Heart left ventricle (tissue), 16 donors: Measurements from ENCODE around the gene TRPM8. TPM values are rescaled to one million over a fixed set of nuclear protein-coding genes. Genes with fewer than 3 reads are reported as not detected.

Source experiments
- ATAC-seq, 4 donors: fragments of 200-7000 bp; cut with Tn5 transposase; one replicate each; pipeline ENCODE4 v1.9.1; 2020 to 2022; ENCODE audit warnings: moderate library complexity in 4 of 4, mild to moderate bottlenecking in 3 of 4, moderate number of reproducible peaks in 1 of 4
- DNase-seq, 5 donors: peaks; one replicate each; pipeline ENCODE4 v3.0.0-alpha.2; 2020
- H3K27ac ChIP-seq, 12 donors: fragments of 200-600 bp; sonication (generic) in 4 of 12; one replicate each; pipeline versions ENCODE4 v1.5.0 to v1.8.0; 2016 to 2022; ENCODE audit warnings: mild to moderate bottlenecking in 2 of 12
- H3K27me3 ChIP-seq, 9 donors: fragments of 200-600 bp; sonication (generic) in 2 of 9; one replicate each; pipeline versions ENCODE4 v1.5.1 to v1.8.0; 2016 to 2022; ENCODE audit warnings: mild to moderate bottlenecking in 3 of 9
- H3K36me3 ChIP-seq, 9 donors: fragments of 200-600 bp; sonication (generic) in 2 of 9; one replicate each; pipeline versions ENCODE4 v1.5.0 to v1.8.0; 2018 to 2022; ENCODE audit warnings: mild to moderate bottlenecking in 2 of 9
- H3K4me1 ChIP-seq, 12 donors: fragments of 200-600 bp; sonication (generic) in 4 of 12; one replicate each; pipeline versions ENCODE4 v1.5.0 to v1.8.0; 2016 to 2022; ENCODE audit warnings: mild to moderate bottlenecking in 3 of 12
- H3K4me3 ChIP-seq, 12 donors: fragments of 200-600 bp; sonication (generic) in 4 of 12; one replicate each; pipeline versions ENCODE4 v1.5.0 to v1.8.0; 2017 to 2022; ENCODE audit warnings: mild to moderate bottlenecking in 9 of 12, moderate library complexity in 4 of 12
- H3K9me3 ChIP-seq, 12 donors: fragments of 200-600 bp; sonication (generic) in 4 of 12; one replicate each; pipeline versions ENCODE4 v1.5.0 to v1.8.0; 2016 to 2022; ENCODE audit warnings: mild to moderate bottlenecking in 1 of 12
- CTCF ChIP-seq, 12 donors: fragments of 200-600 bp; sonication (generic) in 4 of 12; IDR thresholded peaks; one replicate each; pipeline versions ENCODE4 v1.5.0 to v1.8.0; 2018 to 2022; ENCODE audit warnings: antibody characterized with exemption in 12 of 12, mild to moderate bottlenecking in 5 of 12
- POLR2A ChIP-seq, 2 donors: fragments of 450-650 bp; IDR thresholded peaks; one replicate each; pipeline ENCODE4 v1.6.1; 2017; ENCODE audit warnings: antibody characterized with exemption in 2 of 2, mild to moderate bottlenecking in 2 of 2, moderate library complexity in 2 of 2
- WGBS, 4 donors: extraction: QIAGEN DNeasy Blood & Tissue Kit in 2 of 4; methylation state at CpG; one replicate each; pipeline versions ENCODE4 v1.1.5 to v1.1.7; 2013 to 2018; 5-methylcytosine and 5-hydroxymethylcytosine counted together
- intact Hi-C, 10 donors: fragments of 100-400 bp; cut with DNase I; formaldehyde crosslinking; loops; one replicate each; pipeline versions ENCODE4 v1.11.1 to v1.14.2; 2022
- polyA plus RNA-seq, 2 donors: library from polyadenylated mRNA; stranded (reverse); fragments of 200-250 nt; gene quantifications; one replicate each; pipeline ENCODE4 v1.2.3, GENCODE V29; 2013
- total RNA-seq, 9 donors: library from RNA; depleted of rRNA in 2 of 9; stranded (reverse); fragments of >200 nt in 2 of 9; fragmentation: NEBNext Ultra II Directional in 3 of 9; extraction: Animal tissue kit (Norgen Biotek cat#: 25700) in 3 of 9; gene quantifications; one replicate each; pipeline versions ENCODE4 v1.1.0 to v1.2.4, GENCODE V29; 2016 to 2023
- donor health status: ischemic (EF 13 %, LVEDD 7.1; RV severe dilation, severe dysfunction).
- donor health status: healthy with polysubstance abuse.
- donor health status: DM: no; HTN: yes; CAD: no.
- donor health status: DM: no; HTN: no; CAD: no.
- donor health status: ischemic (EF 25% LVEDD 6.9; RV normal size, moderate dysfunction).
- donor health status: ischemic (EF 25% LVEDD 5.7; RV mildly dilated, moderate dysfunction).
- donor health status: healthy.
- donor health status: DM: yes; HTN: yes; CAD: no.
- donor health status: ischemic (EF 35%, LVEDD 5.7; RV mildly dilated, moderate dysfunction).
- donor health status: nonischemic (EF 11% LVEDD 7.7; RV severe dilation, severe dysfunction).
- donor health status: DM: yes; HTN: yes; CAD: no.
- donor health status: PGD.
- donor health status: ischemic (EF 29% LVEDD 5.4; RV normal size, mild dysfunction).
- donor health status: nonischemic (EF 23%, LVEDD 6.1; RV moderate dilation, normal function).

The TRPM8 gene
- total and polyA plus RNA-seq, 11 donors: 0.19 to 0.25 TPM; not detected in 9

- Histone ChIP-seq H3K4me3 (no peak overlapping the region), H3K36me3 (no peaks in the 10 kb centered on the region), H3K27ac (no peak overlapping the region), H3K4me1 (no peaks in the 10 kb centered on the region), H3K27me3 (peaks cover 0 to 6% (median 0%) of the 10 kb centered on the region in 9 donors), H3K9me3 (no peaks in the 10 kb centered on the region)
- intact Hi-C loops: no loop called here
- DNase-seq (no peak), ATAC-seq (no peak)
- no peak for TF ChIP-seq POLR2A (IDR thresholded peaks at IDR 0.05)
- no peak for TF ChIP-seq CTCF (IDR thresholded peaks at IDR 0.05)
- WGBS, 4 donors: 42 to 59% (median 48%) methylated on average over 1 of the region's 1 CpG
Observed at GRCh38 chr2:234044157-234044556, 127.0 kb downstream of the TRPM8 start.

GRCh38 chr2:234046521-234046920 is 129.3 kb downstream of the TRPM8 start:
- DNase-seq (no peak), ATAC-seq (no peak)
- intact Hi-C loops: no loop called here
- Histone ChIP-seq H3K36me3 (no peaks in the 10 kb centered on the region), H3K4me1 (no peaks in the 10 kb centered on the region), H3K4me3 (no peak overlapping the region), H3K27ac (no peak overlapping the region), H3K27me3 (peaks cover 0 to 10% (median 0%) of the 10 kb centered on the region in 9 donors), H3K9me3 (no peaks in the 10 kb centered on the region)
- TF ChIP-seq CTCF (IDR thresholded peaks at IDR 0.05): no peak
- TF ChIP-seq POLR2A (IDR thresholded peaks at IDR 0.05): no peak
- 81 to 85% (median 83%) methylated on average over 3 of the region's 3 CpGs for WGBS, 4 donors

GRCh38 chr2:234047361-234047760 is 130.2 kb downstream of the TRPM8 start:
- ATAC-seq (no peak), DNase-seq (no peak)
- intact Hi-C loops: no loop called here
- Histone ChIP-seq H3K4me1 (no peaks in the 10 kb centered on the region), H3K27ac (no peak overlapping the region), H3K4me3 (no peak overlapping the region), H3K27me3 (peaks cover 0 to 10% (median 0%) of the 10 kb centered on the region in 9 donors), H3K36me3 (no peaks in the 10 kb centered on the region), H3K9me3 (no peaks in the 10 kb centered on the region)
- TF ChIP-seq CTCF (IDR thresholded peaks at IDR 0.05) (no peak), POLR2A (IDR thresholded peaks at IDR 0.05) (no peak)

GRCh38 chr2:234048049-234048448 is 130.9 kb downstream of the TRPM8 start:
- ATAC-seq: no peak

More at GRCh38 chr2:234048049-234048448, 130.9 kb downstream of the TRPM8 start:
- Histone ChIP-seq H3K9me3 (no peaks in the 10 kb centered on the region), H3K36me3 (no peaks in the 10 kb centered on the region), H3K27ac (no peak overlapping the region), H3K4me1 (no peaks in the 10 kb centered on the region), H3K27me3 (peaks cover 0 to 14% (median 0%) of the 10 kb centered on the region in 9 donors), H3K4me3 (no peak overlapping the region)
- TF ChIP-seq POLR2A (IDR thresholded peaks at IDR 0.05) (no peak), CTCF (IDR thresholded peaks at IDR 0.05) (no peak)
- intact Hi-C loops: no loop called here
- no peak for DNase-seq
- WGBS, 4 donors: 76 to 81% (median 80%) methylated on average over 4 of the region's 4 CpGs
